ENCODE data around the gene STK32B.

- TF ChIP-seq POLR2A (IDR thresholded peaks at IDR 0.05) (no peak), POLR2AphosphoS5 (IDR thresholded peaks at IDR 0.05) (no peak)
- TF ChIP-seq, protein P1, sequence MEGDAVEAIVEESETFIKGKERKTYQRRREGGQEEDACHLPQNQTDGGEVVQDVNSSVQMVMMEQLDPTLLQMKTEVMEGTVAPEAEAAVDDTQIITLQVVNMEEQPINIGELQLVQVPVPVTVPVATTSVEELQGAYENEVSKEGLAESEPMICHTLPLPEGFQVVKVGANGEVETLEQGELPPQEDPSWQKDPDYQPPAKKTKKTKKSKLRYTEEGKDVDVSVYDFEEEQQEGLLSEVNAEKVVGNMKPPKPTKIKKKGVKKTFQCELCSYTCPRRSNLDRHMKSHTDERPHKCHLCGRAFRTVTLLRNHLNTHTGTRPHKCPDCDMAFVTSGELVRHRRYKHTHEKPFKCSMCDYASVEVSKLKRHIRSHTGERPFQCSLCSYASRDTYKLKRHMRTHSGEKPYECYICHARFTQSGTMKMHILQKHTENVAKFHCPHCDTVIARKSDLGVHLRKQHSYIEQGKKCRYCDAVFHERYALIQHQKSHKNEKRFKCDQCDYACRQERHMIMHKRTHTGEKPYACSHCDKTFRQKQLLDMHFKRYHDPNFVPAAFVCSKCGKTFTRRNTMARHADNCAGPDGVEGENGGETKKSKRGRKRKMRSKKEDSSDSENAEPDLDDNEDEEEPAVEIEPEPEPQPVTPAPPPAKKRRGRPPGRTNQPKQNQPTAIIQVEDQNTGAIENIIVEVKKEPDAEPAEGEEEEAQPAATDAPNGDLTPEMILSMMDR (IDR thresholded peaks at IDR 0.05): no peak
These were observed 464.4 kb downstream of the STK32B start for GRCh38 chr4:5515646-5516045.
